GM21447 (cell line): ENCODE data around the gene GLYAT.
"Not testable (repeated sequence)": the region's sequence is repeated elsewhere in the genome, so short reads cannot be mapped to it uniquely, and the experiment has no call there.

ENCODE experiments used
- ATAC-seq: cut with Tn5 transposase; IDR thresholded peaks from one replicate; pipeline ENCODE4 v1.9.1; 2021; ENCODE audit not compliant: unreplicated experiment

The GLYAT gene

DNA sequence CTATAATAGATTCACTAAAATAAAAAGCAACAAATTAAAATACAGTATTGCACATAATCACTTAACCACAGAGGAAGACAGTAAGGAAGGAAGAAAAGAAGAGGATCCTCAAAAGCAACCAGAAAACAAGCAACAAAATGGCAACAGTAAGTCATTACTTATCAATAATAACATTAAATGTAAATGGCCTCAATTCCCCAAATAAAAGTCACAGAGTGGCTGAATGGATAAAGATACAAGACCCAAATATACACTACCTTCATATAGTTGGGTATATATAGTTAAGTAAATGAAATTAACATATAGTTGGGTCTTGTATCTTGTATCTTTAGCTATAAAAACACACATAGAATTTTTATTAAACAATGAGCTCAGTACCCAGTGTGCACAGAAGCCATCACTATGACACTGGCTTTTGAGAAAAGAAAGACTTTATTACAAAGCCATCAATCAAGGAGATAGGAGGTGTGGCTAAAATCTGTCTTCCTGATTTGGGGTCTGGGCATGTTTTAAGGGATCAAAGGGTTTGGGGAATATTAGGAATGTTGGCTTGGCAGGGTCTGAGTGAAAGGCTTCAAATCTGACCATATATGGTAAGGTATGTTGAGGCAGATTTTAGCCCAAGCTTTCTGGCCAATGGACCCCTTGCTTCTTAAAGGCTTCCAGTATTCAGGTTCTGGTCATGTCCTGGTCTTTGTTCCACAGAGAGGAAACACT is 13.4 kb upstream of the GLYAT start:
- ATAC-seq, result no peak

DNA sequence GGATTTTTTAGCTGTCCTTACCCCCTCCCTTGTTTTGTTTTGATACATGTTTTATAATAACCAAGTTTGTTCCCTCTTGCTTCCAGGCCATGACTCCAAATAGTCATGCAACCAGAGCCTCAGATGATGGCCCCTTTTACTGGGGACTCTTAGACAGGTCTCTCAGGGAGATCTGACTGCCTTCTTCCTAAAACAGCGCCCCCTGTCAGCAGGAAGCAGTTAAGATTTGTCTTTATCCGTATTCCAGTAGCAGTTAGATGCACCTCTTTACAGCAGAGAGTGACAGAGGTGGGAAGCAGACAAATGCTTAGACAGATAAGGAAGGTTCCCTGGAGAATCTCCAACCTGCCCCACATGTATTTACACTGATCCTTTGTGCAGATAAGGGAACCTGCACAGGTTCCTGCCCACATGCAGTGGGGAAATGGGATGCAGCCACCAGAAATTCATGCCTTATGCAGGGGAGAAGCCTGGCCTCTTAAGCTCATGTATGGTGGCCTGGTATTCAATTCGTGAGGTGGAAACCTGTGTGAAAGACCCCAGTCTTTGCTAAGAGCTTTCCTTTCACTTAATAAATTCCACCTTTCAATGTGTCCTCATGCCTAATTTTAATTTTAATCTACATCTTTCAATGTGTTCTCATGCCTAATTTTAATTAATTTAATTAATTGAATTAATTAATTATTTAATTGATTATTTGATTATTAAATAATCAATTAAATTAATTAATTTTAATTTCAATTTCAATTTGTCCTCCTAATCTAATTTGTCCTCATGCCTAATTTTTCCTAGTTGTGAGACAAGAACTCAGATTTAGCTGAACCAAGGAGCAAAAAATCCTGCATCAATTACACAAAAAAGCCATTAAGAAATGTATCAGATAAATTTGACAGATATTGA is 11.5 kb upstream of the GLYAT start:
- no peak for ATAC-seq

DNA sequence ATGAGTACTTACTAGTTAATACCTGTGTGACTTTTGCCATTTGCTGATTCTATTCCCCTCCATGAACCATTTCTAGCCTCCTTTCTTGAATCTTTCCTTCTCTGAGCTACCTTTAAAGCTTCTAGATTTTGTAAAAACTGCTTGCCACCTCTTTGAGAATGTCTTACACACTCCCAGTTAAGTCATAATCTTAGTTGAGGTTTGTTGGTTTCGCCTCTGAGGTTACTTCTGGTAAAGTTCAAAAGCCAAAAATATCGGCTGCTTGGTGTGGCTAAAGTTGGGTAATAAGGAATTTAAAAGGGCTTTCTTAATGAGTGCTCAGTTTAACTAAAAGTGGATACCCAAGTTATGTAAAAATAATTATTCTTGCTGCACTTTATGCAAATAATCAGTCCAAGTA is 10.4 kb upstream of the GLYAT start:
- no peak for ATAC-seq

DNA sequence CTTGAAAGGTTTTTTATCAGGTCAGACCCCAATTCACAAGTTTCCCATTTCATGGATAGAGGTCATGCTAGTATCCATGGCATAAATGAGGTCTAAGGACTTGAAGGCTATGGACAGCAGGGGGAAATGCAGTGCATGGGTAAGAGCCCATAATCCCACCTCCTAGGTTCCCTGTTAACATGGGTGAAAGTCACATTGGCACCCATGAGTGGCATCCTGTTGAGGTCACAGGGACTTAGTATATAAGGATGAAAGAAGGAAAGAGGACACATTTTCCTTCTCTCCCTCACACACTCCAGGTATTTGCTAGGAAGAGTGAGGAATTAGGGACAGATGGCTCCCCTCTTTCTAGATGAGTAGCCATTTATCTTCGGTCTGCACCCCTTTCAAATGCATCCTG is 9.4 kb upstream of the GLYAT start:
- ATAC-seq, result no peak

DNA sequence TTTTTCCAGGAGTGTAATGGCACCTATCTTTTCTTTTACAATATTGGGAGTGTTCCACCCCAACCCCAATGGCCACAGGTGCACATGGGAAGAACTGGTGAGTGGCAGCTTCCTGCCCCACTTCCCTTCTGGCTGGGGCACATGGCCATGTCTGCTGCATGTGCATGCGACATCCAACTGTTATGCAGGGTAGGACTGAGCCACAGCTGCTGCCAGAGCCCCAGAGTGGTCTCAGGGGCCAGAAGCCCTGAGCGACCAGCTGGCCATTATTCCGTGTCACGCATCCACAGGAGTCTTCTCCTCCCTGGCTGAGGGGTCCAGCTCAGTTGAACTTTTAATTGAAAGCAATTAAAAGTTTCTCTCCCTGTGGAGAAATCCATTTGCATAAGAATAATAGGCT is 8.7 kb upstream of the GLYAT start:
- ATAC-seq, result no peak

DNA sequence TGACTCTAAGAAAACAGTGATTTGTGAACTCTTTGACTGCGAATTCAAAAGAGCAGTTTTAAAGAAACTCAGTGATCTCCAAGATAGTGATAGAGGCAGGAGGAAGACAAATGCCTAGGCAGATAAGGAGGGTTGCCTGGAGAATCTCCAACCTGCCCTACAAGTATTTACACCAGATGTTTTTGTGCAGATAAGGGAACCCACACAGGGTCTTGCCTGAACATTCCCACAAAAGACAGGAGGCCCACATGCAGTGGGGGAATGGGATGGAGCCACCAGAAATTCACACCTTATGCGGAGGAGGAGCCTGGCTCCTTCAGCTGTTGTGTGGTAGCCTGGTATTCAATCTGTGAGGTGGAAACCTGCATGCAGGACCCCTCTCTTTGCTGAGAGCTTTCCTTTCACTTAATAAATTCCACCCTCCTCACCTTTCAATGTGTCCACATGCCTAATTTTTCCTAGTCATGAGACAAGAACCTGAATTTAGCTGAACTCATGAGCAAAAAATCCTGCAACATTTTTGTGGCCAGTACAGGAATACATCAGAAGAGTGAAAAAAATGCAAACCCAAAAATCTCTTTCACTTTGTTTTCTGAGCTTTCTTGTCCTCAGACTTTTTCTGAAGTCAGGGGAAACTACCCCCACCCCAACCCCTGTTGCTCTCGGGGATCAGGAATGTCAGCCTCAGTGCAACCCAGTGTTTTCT is 8.1 kb upstream of the GLYAT start:
- no peak for ATAC-seq

DNA sequence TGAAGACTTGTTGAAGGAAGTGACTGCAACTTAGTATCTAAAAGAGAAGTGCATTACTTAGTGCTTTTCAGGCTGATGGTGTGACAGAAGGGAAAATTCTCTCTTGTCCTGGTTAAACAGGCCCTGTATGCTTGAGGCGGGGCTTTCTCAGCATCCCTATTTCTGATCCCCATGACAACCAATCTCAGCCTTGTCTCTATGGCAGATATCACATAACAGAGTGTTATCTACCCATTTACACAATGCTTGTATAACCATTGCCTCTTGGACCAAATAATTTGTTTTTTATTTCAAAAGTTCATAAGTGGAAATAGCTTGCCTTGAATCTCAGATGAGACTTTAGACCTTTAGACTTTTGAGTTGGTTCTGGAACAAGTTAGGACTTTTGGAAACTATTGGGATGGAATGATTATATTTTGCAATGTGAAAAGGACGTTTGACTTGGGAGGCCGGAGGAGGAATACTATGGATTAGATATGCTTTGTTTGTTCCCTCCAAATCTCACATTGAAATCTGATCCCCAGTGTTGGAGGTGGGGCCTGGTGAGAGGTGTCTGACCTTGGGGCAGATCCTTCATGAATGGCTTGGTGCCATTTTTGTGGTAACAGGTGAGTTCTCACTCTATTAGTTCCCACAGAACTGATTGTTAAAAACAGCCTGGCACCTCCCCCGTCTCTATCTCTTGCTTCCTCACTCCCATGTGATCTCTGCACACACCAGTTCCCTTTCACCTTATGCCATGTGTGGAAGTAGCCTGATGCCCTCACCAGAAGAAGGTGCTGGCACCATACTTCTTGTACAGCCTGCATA is 3.1 kb upstream of the GLYAT start:
- ATAC-seq, result no peak

DNA sequence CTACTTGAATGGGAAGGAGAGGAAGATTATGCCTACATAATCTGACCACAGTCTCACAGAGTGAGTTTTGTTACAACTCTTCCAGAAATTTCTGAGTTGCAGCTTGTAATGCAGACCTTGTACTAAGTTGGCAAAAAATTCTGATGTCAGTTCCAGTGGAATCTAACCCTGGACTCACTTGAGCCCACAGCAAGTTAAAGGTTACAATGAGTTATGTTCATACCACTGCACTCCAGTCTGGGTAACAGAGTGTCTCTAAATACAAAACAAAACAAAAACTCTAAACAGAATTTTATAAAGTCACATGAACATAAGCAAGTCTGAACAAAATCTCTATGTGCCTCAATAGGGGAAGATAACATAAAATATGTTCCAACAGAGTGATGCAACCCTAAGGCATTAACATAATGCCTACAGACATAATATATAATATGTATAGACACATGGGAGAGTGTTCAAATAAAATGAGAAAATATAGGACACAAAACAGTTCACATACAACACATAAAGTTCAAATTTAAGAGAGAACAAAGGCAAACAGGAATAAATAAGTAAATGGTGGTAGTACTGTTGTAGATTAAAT is 1.1 kb downstream of the GLYAT start:
- no peak for ATAC-seq

DNA sequence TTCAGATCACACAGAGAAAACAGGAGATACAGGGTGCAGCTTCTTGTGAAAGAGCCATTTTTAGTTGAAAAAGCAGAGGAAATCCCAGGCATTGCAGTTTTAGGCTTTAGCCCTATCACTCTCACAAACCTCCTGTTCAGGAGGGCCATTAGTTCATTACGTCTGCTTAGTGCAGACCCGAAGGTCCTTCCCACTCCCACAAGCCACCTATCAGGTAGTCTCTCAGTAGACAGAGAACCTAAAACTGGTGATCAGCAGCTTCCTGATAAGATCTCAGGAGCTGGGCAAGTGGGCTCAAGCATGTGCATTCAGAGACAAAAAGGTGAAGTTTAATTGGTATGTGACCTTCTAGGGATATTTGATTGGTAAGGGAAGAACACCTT is 4.3 kb downstream of the GLYAT start:
- ATAC-seq, result no peak

DNA sequence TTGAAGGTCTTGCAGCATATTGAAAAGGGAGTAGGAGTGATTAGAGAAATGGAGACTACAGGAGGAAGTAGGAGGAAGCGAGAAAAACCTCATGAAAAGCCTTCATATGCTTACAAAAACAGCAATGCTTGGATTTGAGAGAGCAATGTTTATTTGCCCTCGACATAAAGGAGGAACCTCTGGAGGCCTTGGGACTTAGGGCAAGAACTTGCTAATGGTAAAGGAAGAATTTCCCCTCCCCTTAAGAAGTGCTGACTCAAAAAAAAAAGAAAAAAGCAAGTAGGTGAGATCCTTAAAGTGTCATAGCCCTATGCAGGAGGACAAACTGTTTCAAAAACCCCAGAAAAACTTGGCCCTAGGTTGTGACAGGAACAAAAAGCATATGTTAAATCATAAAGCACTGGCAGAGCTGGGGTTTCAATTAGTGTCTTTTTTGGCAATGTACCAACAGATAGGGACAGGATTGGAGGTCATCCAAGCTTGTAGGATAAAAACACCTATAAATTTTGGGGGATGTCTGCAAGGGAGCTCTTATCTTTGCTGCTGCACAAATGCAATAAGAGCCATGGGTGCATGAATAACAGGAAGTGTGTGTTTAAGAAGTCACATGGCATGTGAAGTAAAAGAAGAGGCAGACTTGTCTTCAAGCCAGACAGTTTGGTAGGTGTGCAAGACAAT is 4.9 kb downstream of the GLYAT start:
- no peak for ATAC-seq

DNA sequence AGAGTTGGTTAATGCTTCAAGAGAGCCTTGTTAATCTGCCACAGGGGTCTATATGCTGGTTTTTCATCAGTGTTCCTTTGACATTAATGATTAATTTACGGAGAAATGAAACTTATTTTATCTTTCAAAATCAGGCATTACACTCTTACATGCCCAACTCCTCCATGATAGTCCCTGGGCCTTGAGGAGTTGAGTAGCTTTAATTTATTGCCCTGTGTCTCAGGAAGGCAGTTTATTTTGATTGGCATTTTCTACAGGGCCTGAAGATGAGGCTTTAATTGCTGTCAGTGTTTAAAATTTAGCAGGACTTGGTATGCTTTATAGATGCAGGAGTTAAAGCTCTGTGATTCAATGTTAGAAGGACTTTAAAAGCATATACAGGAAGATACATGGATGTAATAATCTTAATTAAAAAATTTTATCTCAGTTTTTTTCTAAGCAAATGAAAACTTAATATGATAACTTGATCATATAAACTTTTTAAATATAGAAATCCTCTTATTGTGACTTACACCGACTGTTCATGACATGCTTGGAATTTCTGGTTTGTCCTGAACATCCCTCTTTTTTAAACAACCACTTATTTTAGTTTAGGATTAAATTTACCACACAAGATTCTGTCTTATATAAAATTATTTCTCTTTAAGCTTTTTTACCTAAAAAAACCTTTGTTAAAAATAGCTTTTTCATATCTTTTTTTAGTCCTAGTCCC is 12.2 kb downstream of the GLYAT start:
- no peak for ATAC-seq

DNA sequence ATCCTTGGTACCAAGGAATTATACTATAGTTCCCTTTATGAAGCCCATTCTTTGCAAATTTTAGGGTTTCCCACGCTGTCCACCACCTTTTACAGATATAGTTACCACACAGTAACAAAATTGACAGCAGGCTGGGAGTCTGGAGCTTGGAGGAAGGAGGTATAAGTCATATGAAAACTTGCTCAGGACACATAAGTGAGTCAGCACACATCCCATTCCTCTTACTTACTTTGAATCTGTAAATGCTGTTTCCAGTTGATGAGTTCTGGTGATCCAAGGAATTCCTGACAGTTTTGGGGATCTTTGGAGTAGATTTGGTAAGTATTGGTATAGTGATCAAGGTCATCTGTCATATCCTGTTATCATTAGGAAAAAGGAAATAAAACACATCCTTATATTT is 19.2 kb downstream of the GLYAT start:
- ATAC-seq, result no peak

DNA sequence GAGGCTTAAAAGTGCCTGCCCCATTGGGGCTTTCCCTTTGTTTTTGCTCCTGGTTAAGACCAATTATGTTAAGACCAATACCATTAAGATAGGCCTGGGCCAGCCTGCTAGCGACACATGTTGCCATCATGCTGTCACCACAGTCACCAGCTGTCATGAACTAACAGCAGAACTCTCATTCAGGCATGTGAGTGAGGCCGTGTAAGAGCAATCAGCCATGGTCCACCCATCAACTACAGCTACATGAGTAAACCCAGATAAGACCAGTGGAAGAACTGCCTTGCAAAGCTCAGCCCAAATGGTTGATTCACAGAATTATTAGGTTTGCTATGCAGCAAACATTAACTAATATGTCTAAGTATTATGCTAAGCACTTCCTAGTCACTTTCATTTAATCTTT is 19.9 kb downstream of the GLYAT start:
- no peak for ATAC-seq

DNA sequence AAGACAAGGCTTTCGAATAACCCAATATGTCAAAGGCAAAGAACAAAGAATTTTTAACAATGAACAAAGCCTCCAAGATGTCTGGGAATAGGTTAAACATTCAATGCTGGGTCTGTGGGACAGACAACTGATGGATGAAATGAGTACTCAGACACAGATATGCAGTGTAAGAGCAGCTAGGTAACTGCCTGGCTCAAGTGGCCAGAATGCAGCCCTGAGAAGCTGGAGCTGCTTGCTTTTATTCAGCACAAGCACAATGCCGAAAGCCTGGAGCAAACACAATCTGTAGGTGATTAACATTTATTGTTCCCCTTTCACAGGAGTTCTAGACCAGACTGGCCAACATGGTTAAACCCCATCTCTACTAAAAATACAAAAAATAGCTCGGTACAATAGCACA is 24.0 kb downstream of the GLYAT start:
- no peak for ATAC-seq

DNA sequence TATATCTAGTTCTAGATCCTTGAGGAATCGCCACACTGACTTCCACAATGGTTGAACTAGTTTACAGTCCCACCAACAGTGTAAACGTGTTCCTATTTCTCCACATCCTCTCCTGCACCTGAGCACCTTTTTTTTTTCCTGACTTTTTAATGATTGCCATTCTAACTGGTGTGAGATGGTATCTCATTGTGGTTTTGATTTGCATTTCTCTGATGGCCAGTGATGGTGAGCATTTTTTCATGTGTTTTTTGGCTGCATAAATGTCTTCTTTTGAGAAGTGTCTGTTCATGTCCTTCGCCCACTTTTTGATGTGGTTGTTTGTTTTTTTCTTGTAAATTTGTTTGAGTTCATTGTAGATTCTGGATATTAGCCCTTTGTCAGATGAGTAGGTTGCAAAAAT is 34.9 kb downstream of the GLYAT start:
- ATAC-seq, result not testable (repeated sequence)

DNA sequence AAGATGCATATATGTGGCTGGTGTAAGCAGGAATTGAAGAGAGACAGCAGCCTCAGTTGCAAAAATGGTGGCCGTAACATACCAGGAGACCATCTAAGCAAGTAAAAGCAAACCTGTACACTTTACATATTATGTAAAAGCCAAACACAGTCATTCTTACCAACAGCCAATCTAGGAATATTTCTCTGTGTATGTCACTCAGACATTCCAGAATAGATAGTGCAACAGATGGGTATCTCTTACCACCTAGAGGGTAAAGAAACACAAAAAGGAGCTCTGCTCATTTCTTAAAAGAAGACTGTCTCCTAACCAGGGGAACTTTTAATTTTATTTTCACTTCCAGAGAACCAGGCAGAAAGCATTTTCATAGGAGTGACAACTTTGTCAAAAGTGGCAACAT is 38.7 kb downstream of the GLYAT start:
- ATAC-seq, result no peak

DNA sequence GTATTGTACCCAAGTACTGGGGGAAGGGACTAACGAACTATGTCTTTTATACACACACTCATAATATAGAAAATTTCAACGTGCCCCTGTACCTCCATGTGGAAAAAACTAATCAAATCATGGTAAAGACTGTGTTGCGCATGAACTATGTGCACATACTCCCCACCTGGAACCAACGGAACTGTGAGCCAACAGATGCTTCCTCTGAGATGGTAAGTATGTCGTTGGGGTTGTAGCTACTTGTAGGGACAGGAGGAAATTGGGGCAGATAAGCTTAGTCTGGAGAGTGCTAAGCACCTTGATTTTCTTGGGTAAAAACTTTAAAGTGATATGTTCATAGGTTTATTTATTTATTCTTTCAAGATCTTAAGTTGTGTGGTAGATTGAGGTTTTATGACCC is 40.1 kb downstream of the GLYAT start:
- ATAC-seq, result no peak

DNA sequence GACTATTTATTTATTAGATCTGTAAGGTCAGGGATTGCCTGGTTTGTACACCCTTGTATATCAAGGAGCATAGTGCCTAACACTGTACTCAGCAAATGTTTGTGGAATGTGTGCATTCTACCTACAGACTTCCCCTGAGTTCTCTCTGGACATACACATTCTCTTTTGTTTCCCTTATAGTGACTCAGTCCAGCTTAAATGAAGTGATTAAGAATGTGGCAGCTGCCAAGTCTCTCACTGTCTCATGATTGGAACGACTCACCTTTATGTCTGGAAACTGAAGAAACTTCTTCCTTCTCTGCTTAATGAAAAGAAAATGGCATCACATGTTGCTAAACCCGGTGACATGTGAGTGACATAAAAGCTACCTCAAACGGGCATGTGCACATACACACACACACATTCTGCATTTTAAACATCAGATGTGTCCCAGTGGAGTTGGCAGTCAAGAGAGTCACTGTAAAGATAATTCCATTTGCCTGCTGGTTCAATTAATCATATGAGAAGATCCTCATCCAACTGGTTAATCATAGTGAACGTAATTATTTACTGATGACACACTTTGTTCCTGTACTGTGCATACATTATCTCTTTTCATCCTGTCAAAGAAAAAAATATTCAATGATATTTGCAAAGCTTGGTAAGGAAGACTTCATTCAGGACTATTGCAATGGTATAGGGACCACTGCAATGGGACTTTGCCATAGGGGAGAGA is 42.8 kb downstream of the GLYAT start:
- ATAC-seq, result no peak
